Activated naive CD8-positive, alpha-beta T cell treated with anti-CD3 and anti-CD28 coated beads for 36 hours (primary cell): Measurements from ENCODE around the gene SH3BGRL2. TPM values are rescaled to one million over a fixed set of nuclear protein-coding genes. Genes with fewer than 3 reads are reported as not detected.
A peak's percentile ranks its signal among the peaks of the same experiment; 100 is the strongest.

Experiments used
- DNase-seq: peaks from one replicate; pipeline ENCODE4 v3.0.0; 2021
- H3K27ac Mint-ChIP-seq: one replicate; pipeline ENCODE4 v1.8.0; 2022; ENCODE audit warnings: mild to moderate bottlenecking, moderate library complexity, mixed read lengths
- H3K27me3 Mint-ChIP-seq: one replicate; pipeline ENCODE4 v1.8.0; 2022; ENCODE audit warnings: mild to moderate bottlenecking, mixed read lengths
- H3K36me3 Mint-ChIP-seq: one replicate; pipeline ENCODE4 v1.8.0; 2021; ENCODE audit warnings: mild to moderate bottlenecking, mixed read lengths
- H3K4me1 Mint-ChIP-seq: one replicate; pipeline ENCODE4 v1.8.0; 2021; ENCODE audit warnings: mixed read lengths
- H3K4me3 Mint-ChIP-seq: one replicate; pipeline ENCODE4 v1.8.0; 2022; ENCODE audit warnings: mild to moderate bottlenecking, moderate library complexity, mixed read lengths
- H3K9me3 Mint-ChIP-seq: one replicate; pipeline ENCODE4 v1.8.0; 2022; ENCODE audit warnings: mixed read lengths
- total RNA-seq, 2 experiments: library from RNA; stranded (reverse); gene quantifications; one replicate each; pipeline ENCODE4 v1.2.3, GENCODE V29; 2021

The SH3BGRL2 gene
- total RNA-seq, 2 experiments from 2014 or later, result 5.1 to 5.2 TPM

GRCh38 chr6:79686707-79687309 lies 55.7 kb downstream of the SH3BGRL2 start:
- Mint-ChIP-seq H3K9me3 (peaks cover 7% of the 10 kb centered on the region), H3K4me3 (no peak overlapping the region), H3K4me1 (peaks cover 19% of the 10 kb centered on the region), H3K27ac (peak overlapping the region; percentile 46), H3K36me3 (peaks cover 19% of the 10 kb centered on the region), H3K27me3 (no peaks in the 10 kb centered on the region)
- no peak for DNase-seq

- DNase-seq, result no peak
- H3K4me1 Mint-ChIP-seq, result peaks cover 19% of the 10 kb centered on the region
- peak overlapping the region; percentile 59 for H3K27ac Mint-ChIP-seq
- peak overlapping the region; percentile 29 for H3K4me3 Mint-ChIP-seq
- no peaks in the 10 kb centered on the region for H3K27me3 Mint-ChIP-seq
- peaks cover 19% of the 10 kb centered on the region for H3K36me3 Mint-ChIP-seq
- peaks cover 5% of the 10 kb centered on the region for H3K9me3 Mint-ChIP-seq
Observed at GRCh38 chr6:79687759-79688158, 56.6 kb downstream of the SH3BGRL2 start.

GRCh38 chr6:79694156-79694555 lies 63.0 kb downstream of the SH3BGRL2 start:
- no peaks in the 10 kb centered on the region for H3K27me3 Mint-ChIP-seq
- no peak for DNase-seq
- H3K9me3 Mint-ChIP-seq, result peaks cover 5% of the 10 kb centered on the region
- peaks cover 33% of the 10 kb centered on the region for H3K4me1 Mint-ChIP-seq
- peaks cover 27% of the 10 kb centered on the region for H3K36me3 Mint-ChIP-seq
- H3K4me3 Mint-ChIP-seq, result no peak overlapping the region
- no peak overlapping the region for H3K27ac Mint-ChIP-seq

GRCh38 chr6:79694623-79695343 lies 63.7 kb downstream of the SH3BGRL2 start:
- Mint-ChIP-seq H3K36me3 (peaks cover 26% of the 10 kb centered on the region), H3K27ac (peak overlapping the region; percentile 2), H3K9me3 (peaks cover 5% of the 10 kb centered on the region), H3K4me3 (no peak overlapping the region), H3K27me3 (no peaks in the 10 kb centered on the region), H3K4me1 (peaks cover 36% of the 10 kb centered on the region)
- DNase-seq, result no peak

- peaks cover 16% of the 10 kb centered on the region for H3K36me3 Mint-ChIP-seq
- peak overlapping the region; percentile 89 for H3K27ac Mint-ChIP-seq
- DNase-seq, result no peak
- peak overlapping the region; percentile 37 for H3K4me3 Mint-ChIP-seq
- no peaks in the 10 kb centered on the region for H3K27me3 Mint-ChIP-seq
- H3K9me3 Mint-ChIP-seq, result peaks cover 1% of the 10 kb centered on the region
- H3K4me1 Mint-ChIP-seq, result peaks cover 40% of the 10 kb centered on the region
Observed at GRCh38 chr6:79697430-79697829, 66.3 kb downstream of the SH3BGRL2 start.

- no peak for DNase-seq
- Mint-ChIP-seq H3K27me3 (no peaks in the 10 kb centered on the region), H3K27ac (no peak overlapping the region), H3K9me3 (no peaks in the 10 kb centered on the region), H3K4me3 (no peak overlapping the region), H3K36me3 (peaks cover 8% of the 10 kb centered on the region), H3K4me1 (peaks cover 50% of the 10 kb centered on the region)
Observed at GRCh38 chr6:79699606-79700005, 68.5 kb downstream of the SH3BGRL2 start.

GRCh38 chr6:79702691-79703090 lies 71.6 kb downstream of the SH3BGRL2 start:
- peak; percentile 48 for DNase-seq
- peak overlapping the region; percentile 30 for H3K4me3 Mint-ChIP-seq
- H3K4me1 Mint-ChIP-seq, result peaks cover 34% of the 10 kb centered on the region
- no peaks in the 10 kb centered on the region for H3K9me3 Mint-ChIP-seq
- H3K27ac Mint-ChIP-seq, result peak overlapping the region; percentile 83
- no peaks in the 10 kb centered on the region for H3K27me3 Mint-ChIP-seq
- H3K36me3 Mint-ChIP-seq, result peaks cover 3% of the 10 kb centered on the region

- H3K36me3 Mint-ChIP-seq, result peaks cover 3% of the 10 kb centered on the region
- H3K9me3 Mint-ChIP-seq, result no peaks in the 10 kb centered on the region
- no peak overlapping the region for H3K4me3 Mint-ChIP-seq
- no peak for DNase-seq
- peaks cover 26% of the 10 kb centered on the region for H3K4me1 Mint-ChIP-seq
- no peaks in the 10 kb centered on the region for H3K27me3 Mint-ChIP-seq
- H3K27ac Mint-ChIP-seq, result no peak overlapping the region
Observed at GRCh38 chr6:79704200-79704599, 73.1 kb downstream of the SH3BGRL2 start.

- Mint-ChIP-seq H3K9me3 (no peaks in the 10 kb centered on the region), H3K36me3 (peaks cover 3% of the 10 kb centered on the region), H3K4me1 (peaks cover 29% of the 10 kb centered on the region), H3K27ac (no peak overlapping the region), H3K27me3 (no peaks in the 10 kb centered on the region), H3K4me3 (no peak overlapping the region)
- no peak for DNase-seq
Observed at GRCh38 chr6:79705456-79705995, 74.4 kb downstream of the SH3BGRL2 start.

- no peaks in the 10 kb centered on the region for H3K27me3 Mint-ChIP-seq
- no peak overlapping the region for H3K27ac Mint-ChIP-seq
- H3K36me3 Mint-ChIP-seq, result peaks cover 3% of the 10 kb centered on the region
- no peaks in the 10 kb centered on the region for H3K9me3 Mint-ChIP-seq
- no peak for DNase-seq
- H3K4me1 Mint-ChIP-seq, result peaks cover 34% of the 10 kb centered on the region
- no peak overlapping the region for H3K4me3 Mint-ChIP-seq
Observed at GRCh38 chr6:79706527-79706926, 75.4 kb downstream of the SH3BGRL2 start.

- Mint-ChIP-seq H3K27ac (no peak overlapping the region), H3K36me3 (peaks cover 3% of the 10 kb centered on the region), H3K4me1 (peaks cover 31% of the 10 kb centered on the region), H3K4me3 (no peak overlapping the region), H3K27me3 (no peaks in the 10 kb centered on the region), H3K9me3 (no peaks in the 10 kb centered on the region)
- no peak for DNase-seq
Observed at GRCh38 chr6:79707621-79708020, 76.5 kb downstream of the SH3BGRL2 start.

- no peak overlapping the region for H3K27ac Mint-ChIP-seq
- H3K4me1 Mint-ChIP-seq, result peaks cover 29% of the 10 kb centered on the region
- H3K9me3 Mint-ChIP-seq, result no peaks in the 10 kb centered on the region
Observed at GRCh38 chr6:79708095-79708791, 77.1 kb downstream of the SH3BGRL2 start.

GRCh38 chr6:79710127-79710526 lies 79.0 kb downstream of the SH3BGRL2 start:
- Mint-ChIP-seq H3K9me3 (no peaks in the 10 kb centered on the region), H3K4me3 (no peak overlapping the region), H3K27me3 (no peaks in the 10 kb centered on the region), H3K4me1 (peaks cover 25% of the 10 kb centered on the region), H3K36me3 (peaks cover 3% of the 10 kb centered on the region), H3K27ac (no peak overlapping the region)
- no peak for DNase-seq

More at GRCh38 chr6:79708095-79708791, 77.1 kb downstream of the SH3BGRL2 start:
- Mint-ChIP-seq H3K36me3 (peaks cover 3% of the 10 kb centered on the region), H3K27me3 (no peaks in the 10 kb centered on the region), H3K4me3 (no peak overlapping the region)
- no peak for DNase-seq

- Mint-ChIP-seq H3K36me3 (no peaks in the 10 kb centered on the region), H3K27ac (no peak overlapping the region), H3K4me3 (no peak overlapping the region), H3K9me3 (no peaks in the 10 kb centered on the region), H3K4me1 (peaks cover 20% of the 10 kb centered on the region), H3K27me3 (no peaks in the 10 kb centered on the region)
- no peak for DNase-seq
Observed at GRCh38 chr6:79711167-79711566, 80.0 kb downstream of the SH3BGRL2 start.

GRCh38 chr6:79712144-79712543 lies 81.0 kb downstream of the SH3BGRL2 start:
- no peak for DNase-seq
- Mint-ChIP-seq H3K4me3 (no peak overlapping the region), H3K4me1 (peaks cover 20% of the 10 kb centered on the region), H3K9me3 (no peaks in the 10 kb centered on the region), H3K27ac (no peak overlapping the region), H3K27me3 (no peaks in the 10 kb centered on the region), H3K36me3 (no peaks in the 10 kb centered on the region)
